ENCODE data around the gene FLCN.

DNA sequence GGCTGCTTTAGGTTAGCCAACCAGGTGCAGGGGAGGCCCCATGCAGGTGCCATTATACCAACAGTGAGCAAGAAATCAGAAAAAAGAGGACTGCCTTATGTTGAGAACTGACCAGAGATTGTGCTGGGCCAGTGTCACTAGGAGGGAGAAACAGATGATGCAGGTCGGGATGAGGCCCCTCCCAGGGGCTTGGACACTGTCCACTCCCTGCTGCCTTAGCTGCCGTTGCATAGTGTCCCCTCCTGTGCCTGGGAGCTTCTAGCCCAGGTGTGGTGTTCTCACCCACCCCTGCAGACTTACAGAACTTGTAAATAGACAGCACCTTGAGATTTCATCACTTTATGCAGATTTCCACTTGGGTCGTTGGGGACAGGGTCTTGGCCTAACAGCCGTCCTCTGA lies 67.6 kb downstream of the FLCN start:
- TF ChIP-seq CTCF (IDR thresholded peaks at IDR 0.05 in 4 of 5, conservative IDR thresholded peaks at IDR 0.05 in 1 of 5) (no peak), POLR2A (IDR thresholded peaks at IDR 0.05) (no peak)
